Transverse colon (tissue), 4 donors: Measurements from ENCODE around the gene BTRC. TPM values are rescaled to one million over a fixed set of nuclear protein-coding genes. Genes with fewer than 3 reads are reported as not detected.
"Not testable (repeated sequence)": the region's sequence is repeated elsewhere in the genome, so short reads cannot be mapped to it uniquely, and the experiment has no call there.

Experiments
- DNase-seq: peaks from one replicate; pipeline ENCODE4 v3.0.0-alpha.2; 2019
- H3K27ac ChIP-seq, 4 donors: fragments of 200-600 bp; sonication (generic); 2 replicates each; pipeline ENCODE4 v1.5.1; 2016 to 2018; ENCODE audit warnings: inconsistent platforms in 4 of 4
- H3K27me3 ChIP-seq: fragments of 200-600 bp; sonication (generic); 2 replicates; pipeline ENCODE4 v1.5.1; 2017; ENCODE audit warnings: inconsistent platforms
- H3K36me3 ChIP-seq, 4 donors: fragments of 200-600 bp; sonication (generic); 2 replicates each; pipeline ENCODE4 v1.5.1; 2017 to 2019; ENCODE audit warnings: inconsistent platforms in 4 of 4
- H3K4me1 ChIP-seq, 4 donors: fragments of 200-600 bp; sonication (generic); 2 replicates each; pipeline ENCODE4 v1.5.1; 2017 to 2020; ENCODE audit warnings: inconsistent platforms in 4 of 4
- H3K4me3 ChIP-seq, 4 donors: fragments of 200-600 bp; sonication (generic); 1 replicate in 1 of 4; 2 replicates in 3 of 4; pipeline versions ENCODE4 v1.5.1 to v1.6.1; 2017 to 2019; ENCODE audit warnings: inconsistent platforms in 4 of 4
- H3K9me3 ChIP-seq, 2 donors: fragments of 200-600 bp; sonication (generic); 2 replicates each; pipeline ENCODE4 v1.5.1; 2017 to 2019; ENCODE audit warnings: inconsistent platforms in 2 of 2
- EP300 ChIP-seq: sonication (generic); formaldehyde crosslinking; IDR thresholded peaks from one replicate; pipeline ENCODE4 v1.6.1; 2017; ENCODE audit warnings: antibody characterized with exemption, low read depth
- POLR2A ChIP-seq: fragments of 450-650 bp; IDR thresholded peaks from one replicate; pipeline ENCODE4 v1.6.1; 2016; ENCODE audit warnings: antibody characterized with exemption, mild to moderate bottlenecking, moderate library complexity
- POLR2AphosphoS5 ChIP-seq, 3 donors: sonication (generic); formaldehyde crosslinking; IDR thresholded peaks; one replicate each; pipeline ENCODE4 v1.6.1; 2016; ENCODE audit warnings: antibody characterized with exemption in 3 of 3
- WGBS, 2 donors: methylation state at CpG; one replicate each; pipeline ENCODE4 v1.1.5; 2018; ENCODE audit warnings: low coverage in 1 of 2; 5-methylcytosine and 5-hydroxymethylcytosine counted together
- in situ Hi-C, 4 donors: fragments of 200-750 bp; cut with MboI; loops; one replicate each; pipeline versions ENCODE4 v1.15.0 to v1.15.1; 2017; ENCODE audit warnings: low sequenced_read_pairs in 3 of 4, low pct_ligation_motif_present in 1 of 4, low pct_unique_long_range_greater_than_20kb in 1 of 4
- intact Hi-C: fragments of 100-400 bp; cut with DNase I; formaldehyde crosslinking; loops from one replicate; pipeline ENCODE4 v1.15.1; 2023; ENCODE audit warnings: low total_unique reads
- total RNA-seq, 4 donors: library from RNA; depleted of rRNA; stranded (reverse); fragments of >200 nt; gene quantifications; one replicate each; pipeline ENCODE4 v1.1.0, GENCODE V29; 2016
- TF ChIP-seq, protein P1 (sequence below), 5 experiments: fragments of 200-600 bp in 3 of 5; fragments of 450-650 bp in 2 of 5; sonication (generic) in 3 of 5; IDR thresholded peaks; 1 replicate in 2 of 5; 2 replicates in 3 of 5; pipeline ENCODE4 v1.5.1; 2016 to 2017; ENCODE audit warnings: antibody characterized with exemption in 5 of 5, inconsistent platforms in 3 of 5, mild to moderate bottlenecking in 2 of 5, moderate library complexity in 1 of 5

BTRC gene
- total RNA-seq, 4 donors from 2014 or later = 8.6 to 195 (median 32.0) TPM

DNA sequence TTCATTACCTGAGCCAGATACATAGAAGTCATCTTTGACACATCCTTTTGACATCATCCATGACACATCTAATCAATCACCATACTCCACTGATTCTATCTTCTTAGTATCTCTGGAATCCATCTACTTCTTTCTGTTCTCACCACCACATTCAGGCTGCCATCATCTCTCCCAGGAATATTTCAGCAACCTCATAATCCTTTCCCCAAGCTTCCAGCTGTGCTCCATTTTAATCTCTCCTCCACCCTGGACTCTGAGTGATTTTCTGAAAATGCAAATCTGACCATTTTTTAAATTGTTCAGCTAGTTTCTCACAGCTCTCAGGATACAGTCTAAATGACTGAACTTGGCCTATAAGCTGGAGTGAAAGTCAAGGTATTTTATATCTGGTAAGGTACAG lies 2.5 kb upstream of the BTRC start:
- Histone ChIP-seq H3K4me3 (no peak overlapping the region), H3K27ac (no peak overlapping the region), H3K36me3 (no peaks in the 10 kb centered on the region), H3K9me3 (no peaks in the 10 kb centered on the region), H3K27me3 (peaks cover 22% of the 10 kb centered on the region), H3K4me1 (peaks cover 0 to 14% (median 11%) of the 10 kb centered on the region in 4 donors)
- in situ Hi-C loops = no loop called here
- intact Hi-C loops = no loop called here
- no peak for DNase-seq
- no peak for TF ChIP-seq EP300
- TF ChIP-seq, protein P1, sequence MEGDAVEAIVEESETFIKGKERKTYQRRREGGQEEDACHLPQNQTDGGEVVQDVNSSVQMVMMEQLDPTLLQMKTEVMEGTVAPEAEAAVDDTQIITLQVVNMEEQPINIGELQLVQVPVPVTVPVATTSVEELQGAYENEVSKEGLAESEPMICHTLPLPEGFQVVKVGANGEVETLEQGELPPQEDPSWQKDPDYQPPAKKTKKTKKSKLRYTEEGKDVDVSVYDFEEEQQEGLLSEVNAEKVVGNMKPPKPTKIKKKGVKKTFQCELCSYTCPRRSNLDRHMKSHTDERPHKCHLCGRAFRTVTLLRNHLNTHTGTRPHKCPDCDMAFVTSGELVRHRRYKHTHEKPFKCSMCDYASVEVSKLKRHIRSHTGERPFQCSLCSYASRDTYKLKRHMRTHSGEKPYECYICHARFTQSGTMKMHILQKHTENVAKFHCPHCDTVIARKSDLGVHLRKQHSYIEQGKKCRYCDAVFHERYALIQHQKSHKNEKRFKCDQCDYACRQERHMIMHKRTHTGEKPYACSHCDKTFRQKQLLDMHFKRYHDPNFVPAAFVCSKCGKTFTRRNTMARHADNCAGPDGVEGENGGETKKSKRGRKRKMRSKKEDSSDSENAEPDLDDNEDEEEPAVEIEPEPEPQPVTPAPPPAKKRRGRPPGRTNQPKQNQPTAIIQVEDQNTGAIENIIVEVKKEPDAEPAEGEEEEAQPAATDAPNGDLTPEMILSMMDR (IDR thresholded peaks at IDR 0.05) = no peak
- no peak for TF ChIP-seq POLR2A
- no peak for TF ChIP-seq POLR2AphosphoS5 (IDR thresholded peaks at IDR 0.05)

DNA sequence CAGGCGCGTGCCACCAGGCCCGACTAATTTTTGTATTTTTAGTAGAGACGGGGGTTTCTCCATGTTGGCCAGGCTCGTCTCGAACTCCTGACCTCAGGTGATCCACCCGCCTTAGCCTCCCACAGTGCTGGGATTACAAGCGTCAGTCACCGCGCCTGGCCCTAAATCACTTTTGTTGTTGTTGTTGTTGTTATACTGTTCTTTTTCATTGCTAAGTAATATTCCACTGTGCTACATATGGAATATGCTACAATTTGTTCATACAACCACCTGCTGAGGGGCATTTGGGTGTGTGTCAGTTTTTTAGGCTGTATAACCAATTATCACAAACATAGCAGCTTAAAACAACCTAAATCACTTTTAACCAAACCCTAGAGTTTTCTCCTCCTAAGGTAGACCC lies 1.1 kb upstream of the BTRC start:
- H3K9me3 ChIP-seq, H3K4me3 ChIP-seq, H3K36me3 ChIP-seq, intact Hi-C loops, DNase-seq, H3K27ac ChIP-seq, in situ Hi-C loops: not testable (repeated sequence)
- H3K4me1 ChIP-seq = peaks cover 0 to 14% (median 11%) of the 10 kb centered on the region in 4 donors
- WGBS, 2 donors = 97 to 100% methylated on average over 5 to 10 of the region's 10 CpGs
- peaks cover 22% of the 10 kb centered on the region for H3K27me3 ChIP-seq

DNA sequence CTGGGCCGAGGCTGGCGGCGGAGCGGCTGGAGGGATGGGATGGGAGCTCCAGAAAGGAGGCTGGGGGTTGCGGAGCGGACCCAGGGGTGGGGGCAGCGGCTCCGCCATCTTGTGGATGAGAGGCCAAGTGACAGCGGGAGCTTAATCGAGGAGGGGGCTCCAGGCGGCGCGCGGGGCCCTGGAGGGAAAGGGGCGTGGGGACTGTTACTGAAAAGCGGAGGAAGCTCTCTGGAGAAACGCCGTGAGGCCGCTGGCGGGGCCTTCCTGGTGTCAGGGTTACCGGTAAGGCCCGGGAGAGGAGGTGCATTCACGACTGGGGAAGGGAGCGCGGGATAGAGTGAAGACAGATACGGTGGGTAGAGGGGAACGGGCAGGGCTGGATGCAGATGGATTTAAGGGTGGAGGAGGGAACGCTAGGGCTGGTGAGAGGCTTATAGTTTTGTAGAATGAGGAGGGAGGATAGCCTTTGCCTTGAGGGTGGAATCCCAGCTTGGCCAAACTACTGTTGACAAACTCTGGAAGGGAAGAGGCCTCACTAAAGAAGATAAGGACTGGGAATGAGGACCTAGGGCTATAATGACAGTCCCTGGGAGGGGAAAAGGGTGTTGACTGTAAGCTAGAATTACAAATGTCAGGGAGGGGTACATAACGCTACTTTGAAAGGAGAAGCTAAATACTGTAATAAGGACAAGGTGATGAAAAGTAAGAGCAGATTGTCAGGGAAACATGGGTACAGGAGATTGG lies 535 bp downstream of the BTRC start:
- 2 to 8% methylated on average over 5 to 29 of the region's 29 CpGs for WGBS, 2 donors
- Histone ChIP-seq H3K9me3 (no peaks in the 10 kb centered on the region), H3K36me3 (no peaks in the 10 kb centered on the region), H3K4me3 (peak overlapping the region; percentile 80 to 96 (median 92)), H3K4me1 (peaks cover 0 to 14% (median 11%) of the 10 kb centered on the region in 4 donors), H3K27me3 (peaks cover 18% of the 10 kb centered on the region), H3K27ac (peak overlapping the region; percentile 92 to 98 (median 94))
- TF ChIP-seq POLR2A (peak; percentile 10), POLR2AphosphoS5 (IDR thresholded peaks at IDR 0.05) (no peak), EP300 (no peak)
- TF ChIP-seq, protein P1 (IDR thresholded peaks at IDR 0.05) = peak in 2 of 5 experiments; percentile 2 to 31
- in situ Hi-C loops (no loop called here), intact Hi-C loops (no loop called here)
- peak; percentile 61 for DNase-seq

DNA sequence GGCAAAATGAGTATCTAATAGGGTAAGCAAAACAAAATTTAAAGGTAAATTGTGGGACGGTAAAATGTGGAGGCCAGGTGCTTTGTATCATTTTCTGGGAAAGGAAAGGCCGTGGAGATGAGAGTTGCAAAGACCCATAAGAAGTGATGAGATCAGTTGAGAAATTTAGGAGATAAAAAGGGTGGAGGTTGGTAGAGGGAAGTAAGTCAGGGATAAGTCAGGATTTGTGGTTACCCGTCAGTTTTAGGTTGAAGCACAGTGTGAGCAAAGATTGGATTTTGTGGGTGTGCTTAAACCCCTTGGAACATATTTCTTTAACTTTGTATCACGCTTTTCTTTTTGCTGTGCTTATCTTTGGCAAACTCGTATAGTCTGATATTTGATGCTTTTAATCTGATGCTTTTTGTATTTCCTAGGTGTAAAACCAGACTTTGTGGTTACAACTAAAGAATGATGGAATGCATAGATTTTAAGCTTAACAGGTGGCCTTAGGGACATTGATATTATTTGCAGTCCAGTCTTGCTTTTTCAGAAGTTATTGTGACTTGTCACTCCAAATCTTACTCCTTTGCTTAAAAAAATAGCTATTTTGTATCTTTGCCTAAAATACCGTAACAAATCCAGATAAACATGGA lies 1.2 kb downstream of the BTRC start:
- 63 to 66% methylated on average over 2 to 6 of the region's 6 CpGs for WGBS, 2 donors
- Histone ChIP-seq H3K9me3 (no peaks in the 10 kb centered on the region), H3K27ac (peak overlapping the region; percentile 92 to 98 (median 94)), H3K36me3 (no peaks in the 10 kb centered on the region), H3K4me3 (peak overlapping the region in 3 of 4 donors; percentile 80 to 95 (median 88)), H3K4me1 (peaks cover 0 to 14% (median 11%) of the 10 kb centered on the region in 4 donors), H3K27me3 (peaks cover 11% of the 10 kb centered on the region)
- TF ChIP-seq POLR2AphosphoS5 (IDR thresholded peaks at IDR 0.05) = no peak
- TF ChIP-seq, protein P1 (IDR thresholded peaks at IDR 0.05) = no peak
- TF ChIP-seq POLR2A = no peak
- TF ChIP-seq EP300 = no peak
- in situ Hi-C loops (no loop called here), intact Hi-C loops (no loop called here)
- no peak for DNase-seq
